Hepatocyte (in vitro differentiated cells): ENCODE results near the gene CA5B.

Experiments used
- EZH2 ChIP-seq: fragments of 200-600 bp; sonication (generic); IDR thresholded peaks from 2 replicates; pipeline ENCODE4 v1.6.1; 2016; ENCODE audit warnings: antibody characterized with exemption, mild to moderate bottlenecking, borderline replicate concordance
- TF ChIP-seq, protein P1 (sequence below): fragments of 200-600 bp; sonication (generic); IDR thresholded peaks from 2 replicates; pipeline ENCODE4 v1.5.1; 2016; ENCODE audit warnings: antibody characterized with exemption, mild to moderate bottlenecking; ENCODE audit not compliant: poor library complexity

DNA sequence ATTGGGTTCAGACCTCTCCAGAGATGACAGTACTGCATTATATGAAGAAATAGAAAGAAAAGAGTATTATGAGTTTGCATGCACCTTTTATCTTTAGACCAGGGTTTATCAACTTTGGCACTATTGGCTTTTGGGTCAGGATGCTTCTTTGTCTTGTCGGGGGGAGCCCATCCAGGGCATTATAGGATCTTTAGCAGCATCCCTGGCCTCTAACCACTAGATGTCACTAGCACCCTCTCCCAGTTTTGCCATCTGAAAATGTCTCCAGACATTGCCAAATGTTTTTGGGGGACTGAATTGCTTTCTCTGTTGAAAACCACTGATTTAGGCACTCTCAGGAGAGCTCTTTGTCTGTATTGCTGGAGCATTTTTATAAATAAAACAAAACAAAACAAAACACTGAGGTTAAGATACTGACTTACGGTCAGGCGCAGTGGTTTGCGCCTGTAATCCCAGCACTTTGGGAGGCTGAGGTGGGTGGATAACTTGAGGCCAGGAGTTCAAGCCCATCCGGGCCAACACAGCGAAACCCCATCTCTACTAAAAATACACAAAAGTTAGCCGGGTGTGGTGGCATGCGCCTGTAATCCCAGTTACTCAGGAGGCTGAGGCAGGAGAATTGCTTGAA is 23.6 kb downstream of the CA5B start:
- TF ChIP-seq, protein P1, sequence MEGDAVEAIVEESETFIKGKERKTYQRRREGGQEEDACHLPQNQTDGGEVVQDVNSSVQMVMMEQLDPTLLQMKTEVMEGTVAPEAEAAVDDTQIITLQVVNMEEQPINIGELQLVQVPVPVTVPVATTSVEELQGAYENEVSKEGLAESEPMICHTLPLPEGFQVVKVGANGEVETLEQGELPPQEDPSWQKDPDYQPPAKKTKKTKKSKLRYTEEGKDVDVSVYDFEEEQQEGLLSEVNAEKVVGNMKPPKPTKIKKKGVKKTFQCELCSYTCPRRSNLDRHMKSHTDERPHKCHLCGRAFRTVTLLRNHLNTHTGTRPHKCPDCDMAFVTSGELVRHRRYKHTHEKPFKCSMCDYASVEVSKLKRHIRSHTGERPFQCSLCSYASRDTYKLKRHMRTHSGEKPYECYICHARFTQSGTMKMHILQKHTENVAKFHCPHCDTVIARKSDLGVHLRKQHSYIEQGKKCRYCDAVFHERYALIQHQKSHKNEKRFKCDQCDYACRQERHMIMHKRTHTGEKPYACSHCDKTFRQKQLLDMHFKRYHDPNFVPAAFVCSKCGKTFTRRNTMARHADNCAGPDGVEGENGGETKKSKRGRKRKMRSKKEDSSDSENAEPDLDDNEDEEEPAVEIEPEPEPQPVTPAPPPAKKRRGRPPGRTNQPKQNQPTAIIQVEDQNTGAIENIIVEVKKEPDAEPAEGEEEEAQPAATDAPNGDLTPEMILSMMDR, result peak; percentile 76
- no peak for TF ChIP-seq EZH2
